Measurements from ENCODE around the gene FERMT3. TPM values are rescaled to one million over a fixed set of nuclear protein-coding genes. Genes with fewer than 3 reads are reported as not detected.
A peak's percentile ranks its signal among the peaks of the same experiment; 100 is the strongest.
"Not testable (repeated sequence)": the region's sequence is repeated elsewhere in the genome, so short reads cannot be mapped to it uniquely, and the experiment has no call there.

FERMT3 gene
- total RNA-seq (2014; rRNA removed; shearing (Covaris generic)), result 4.9 and 8.6 TPM in 2 replicates

DNA sequence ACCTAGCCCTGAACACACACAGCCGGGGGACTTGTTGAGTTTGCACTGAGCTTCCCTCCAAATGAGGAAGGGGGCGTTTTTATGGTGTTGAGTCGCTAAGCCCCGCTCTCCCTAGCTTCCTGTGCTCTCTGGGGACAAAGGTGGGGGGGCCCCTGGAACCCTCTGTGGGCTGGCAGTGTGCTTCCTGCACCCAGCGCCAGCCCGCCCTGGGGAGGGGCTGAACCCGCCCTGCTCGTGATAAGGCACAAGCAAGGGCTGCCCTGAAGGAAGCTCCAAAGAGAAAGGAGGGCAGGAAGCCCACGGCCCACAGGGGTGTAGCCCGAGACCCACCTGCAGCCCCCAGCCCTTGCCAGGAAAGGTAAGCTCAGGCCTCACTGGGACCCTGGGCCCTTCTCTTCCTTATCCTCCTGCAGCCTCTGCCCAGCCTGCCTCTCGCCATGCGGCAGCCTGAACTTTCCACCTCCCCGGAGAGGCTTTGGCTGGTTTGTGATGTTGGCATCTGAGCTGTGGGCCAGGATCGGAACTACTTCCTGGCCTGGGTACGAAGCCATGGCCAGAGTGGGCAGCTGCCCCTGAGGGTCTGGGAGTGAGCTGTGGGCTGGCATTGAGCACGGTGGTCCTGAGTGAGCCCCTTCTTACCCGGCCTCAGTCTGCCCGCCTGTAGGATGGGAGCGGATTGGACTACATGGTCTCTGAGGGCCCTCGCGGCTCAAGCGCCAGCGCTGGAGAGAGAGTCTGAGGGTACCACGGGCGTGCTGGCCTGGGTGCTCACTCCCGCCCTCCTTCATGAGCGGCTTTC lies at the start of gene FERMT3:
Gene FERMT3 (plus strand): TSS at position 265 of the 799 bp plus-strand sequence. CDS start 644 bp downstream, outside the sequence.
- H3K4me1 ChIP-seq, result peaks cover 47% of the 10 kb centered on the region
- H3K27me3 ChIP-seq, result no peaks in the 10 kb centered on the region
- H3K9me3 ChIP-seq (replicated peaks), result no peaks in the 10 kb centered on the region
- peak in 1 of 2 experiments; percentile 20 for DNase-seq
- peaks cover 43% of the 10 kb centered on the region for H3K36me3 ChIP-seq
- peak within 1 kb of the TSS; percentile 94 for H3K27ac ChIP-seq
- peak within 1 kb of the TSS; percentile 33 for H3K4me3 ChIP-seq

DNA sequence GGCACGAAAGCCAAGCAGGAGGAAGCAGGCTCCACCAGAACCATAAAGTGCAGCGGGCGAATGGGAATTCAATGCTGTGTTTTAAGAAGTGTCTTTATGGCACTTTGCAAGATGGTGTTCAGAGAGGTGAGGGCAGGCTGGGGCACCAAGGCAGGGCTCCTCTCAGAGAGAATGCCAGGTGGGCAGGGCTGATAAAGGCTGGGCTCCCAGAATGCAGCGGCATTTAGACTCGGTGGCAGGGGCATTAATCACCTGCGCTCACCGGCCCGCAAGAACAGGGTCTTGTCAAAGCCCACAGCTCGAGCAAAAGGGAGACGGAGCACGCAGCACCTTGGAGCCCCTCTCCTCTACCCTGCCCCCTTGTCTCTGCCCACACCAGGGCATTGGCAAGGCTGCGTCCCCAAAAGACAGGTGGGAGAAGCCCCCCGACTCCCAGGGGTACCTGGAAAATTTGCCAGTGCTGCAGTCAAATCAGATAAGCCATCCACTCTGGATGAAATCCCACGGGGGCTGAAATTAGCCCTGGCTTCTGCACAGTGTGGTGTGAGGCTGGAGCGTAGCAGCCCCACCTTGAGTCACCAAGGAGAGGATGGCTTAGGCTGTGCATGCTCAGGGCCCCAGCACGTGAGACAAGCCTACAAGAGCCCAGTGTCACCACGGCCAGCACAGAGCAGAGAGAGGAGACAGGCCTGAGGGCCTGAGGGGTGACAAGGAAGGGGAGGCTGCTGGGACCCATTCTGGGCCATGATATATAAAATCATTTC lies 48.7 kb upstream of the FERMT3 start:
- DNase-seq, result no peak
- no peak overlapping the region for H3K27ac ChIP-seq
- no peak overlapping the region for H3K4me3 ChIP-seq
- H3K9me3 ChIP-seq (replicated peaks), result no peaks in the 10 kb centered on the region
- peaks cover 5% of the 10 kb centered on the region; the same call in 1 of the 2 replicates for H3K4me1 ChIP-seq
- H3K27me3 ChIP-seq, result no peaks in the 10 kb centered on the region
- peaks cover 7% of the 10 kb centered on the region; the same call in 1 of the 2 replicates for H3K36me3 ChIP-seq

DNA sequence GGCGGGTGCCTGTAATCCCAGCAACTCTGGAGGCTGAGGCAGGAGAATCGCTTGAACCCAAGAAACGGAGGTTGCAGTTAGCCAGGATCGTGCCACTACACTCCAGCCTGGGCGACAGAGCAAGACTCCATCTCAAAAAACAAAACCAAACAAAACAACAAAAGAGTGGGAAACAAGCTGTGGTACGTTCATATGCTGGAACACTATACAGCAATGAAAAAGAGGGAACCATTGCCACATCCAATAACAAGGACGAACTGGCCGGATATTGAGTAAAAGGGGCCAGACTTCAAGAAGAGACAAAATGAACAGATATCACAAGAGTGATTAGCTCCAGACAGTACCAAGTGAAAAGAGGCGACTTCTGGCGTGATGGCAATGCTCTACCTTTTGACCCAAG lies 45.5 kb upstream of the FERMT3 start:
- Histone ChIP-seq H3K27me3 (no peaks in the 10 kb centered on the region), H3K27ac (no peak overlapping the region), H3K36me3 (peaks cover 7% of the 10 kb centered on the region; the same call in 1 of the 2 replicates), H3K9me3 (replicated peaks) (no peaks in the 10 kb centered on the region), H3K4me1 (no peaks in the 10 kb centered on the region), H3K4me3 (no peak overlapping the region)
- no peak for DNase-seq

DNA sequence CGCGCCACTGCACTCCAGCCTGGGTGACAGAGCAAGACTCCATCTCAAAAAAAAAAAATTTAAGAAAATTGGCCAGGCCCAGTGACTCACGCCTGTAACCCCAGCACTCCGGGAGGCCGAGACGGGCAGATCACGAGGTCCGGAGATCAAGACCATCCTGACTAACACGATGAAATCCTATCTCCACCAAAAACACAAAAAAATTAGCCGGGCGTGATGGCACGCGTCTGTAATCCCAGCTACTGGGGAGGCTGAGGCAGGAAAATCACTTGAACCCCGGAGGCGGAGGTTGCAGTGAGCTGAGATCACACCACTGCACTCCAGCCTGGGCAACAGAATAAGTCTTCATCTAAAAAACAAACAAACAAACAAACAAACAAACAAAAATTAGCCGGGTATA lies 43.8 kb upstream of the FERMT3 start:
- not testable (repeated sequence) for H3K27ac ChIP-seq; DNase-seq; H3K4me3 ChIP-seq; H3K9me3 ChIP-seq (replicated peaks); H3K36me3 ChIP-seq; H3K27me3 ChIP-seq; H3K4me1 ChIP-seq

DNA sequence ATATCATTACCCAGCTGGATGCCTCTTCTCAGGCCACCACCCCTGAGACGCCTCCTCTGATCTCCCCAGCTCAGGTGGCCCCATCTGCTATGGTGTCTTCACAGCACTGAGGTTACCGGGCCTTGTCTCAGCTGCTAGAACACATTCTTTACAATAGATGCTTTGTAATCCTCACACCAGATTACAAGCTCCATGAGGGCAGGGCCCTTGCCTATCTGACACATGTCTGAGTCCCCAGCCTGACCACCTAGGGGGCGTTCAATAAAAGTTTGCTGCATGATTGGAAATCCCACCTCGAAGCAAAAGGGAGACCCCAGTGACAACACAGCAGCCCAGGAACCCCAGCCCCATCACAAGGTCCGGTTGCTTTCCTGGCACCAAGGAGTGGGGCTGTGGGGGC lies 42.6 kb upstream of the FERMT3 start:
- Histone ChIP-seq H3K36me3 (peaks cover 6% of the 10 kb centered on the region; the same call in 1 of the 2 replicates), H3K27me3 (no peaks in the 10 kb centered on the region), H3K4me1 (no peaks in the 10 kb centered on the region), H3K27ac (peak overlapping the region; percentile 94; the same call in 1 of the 2 replicates), H3K4me3 (peak overlapping the region; percentile 69), H3K9me3 (replicated peaks) (no peaks in the 10 kb centered on the region)
- DNase-seq, result no peak

DNA sequence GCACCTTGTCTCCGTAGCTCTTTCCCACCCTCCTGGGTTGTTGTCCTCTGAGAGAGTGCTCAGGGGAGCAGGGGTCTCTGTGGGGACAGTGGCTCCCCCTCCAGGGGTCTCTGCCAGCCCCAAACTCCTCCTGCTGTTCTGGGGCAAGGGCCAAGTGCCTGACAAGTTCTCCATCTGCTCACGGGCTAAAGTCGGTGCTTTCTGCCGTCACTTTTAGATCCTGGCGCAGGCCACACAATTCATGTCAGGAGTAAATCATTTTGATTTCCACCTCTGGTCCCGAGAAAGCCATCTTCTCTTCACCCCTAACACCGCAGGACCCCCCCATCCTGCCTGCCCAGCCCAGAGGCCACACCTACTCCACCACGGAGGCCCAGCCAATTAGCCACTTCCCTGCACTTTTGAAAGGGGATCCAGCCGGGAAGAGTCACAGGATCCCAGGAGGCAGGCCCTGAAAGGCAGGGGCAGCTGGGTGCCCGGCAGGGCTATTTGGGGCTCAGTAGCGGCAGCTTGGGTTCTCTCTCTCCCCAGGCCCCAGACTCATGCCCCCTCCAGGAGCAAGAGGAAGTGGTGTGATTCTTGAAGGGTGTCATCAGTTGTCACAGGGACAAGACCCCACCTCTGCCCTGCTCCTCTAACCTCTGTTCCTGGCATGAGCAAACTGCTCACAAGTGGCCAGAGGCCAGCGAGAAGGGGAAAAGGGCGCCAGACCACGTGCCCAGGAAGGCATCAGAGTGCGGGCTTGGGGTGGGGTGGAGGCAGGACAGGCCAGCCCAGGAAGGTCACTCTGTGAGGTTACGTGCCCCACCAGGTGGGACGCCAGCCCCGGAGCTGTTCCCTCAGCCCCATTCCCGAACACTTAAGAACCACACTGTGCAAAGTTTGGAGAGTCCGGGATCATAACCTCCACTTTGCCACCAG lies 41.9 kb upstream of the FERMT3 start:
- DNase-seq, result peak; percentile 95 to 96
- H3K4me3 ChIP-seq, result peak overlapping the region; percentile 69
- H3K9me3 ChIP-seq (replicated peaks), result no peaks in the 10 kb centered on the region
- peak overlapping the region; percentile 94 for H3K27ac ChIP-seq
- H3K27me3 ChIP-seq, result no peaks in the 10 kb centered on the region
- no peaks in the 10 kb centered on the region for H3K4me1 ChIP-seq
- H3K36me3 ChIP-seq, result peaks cover 5% of the 10 kb centered on the region; the same call in 1 of the 2 replicates

DNA sequence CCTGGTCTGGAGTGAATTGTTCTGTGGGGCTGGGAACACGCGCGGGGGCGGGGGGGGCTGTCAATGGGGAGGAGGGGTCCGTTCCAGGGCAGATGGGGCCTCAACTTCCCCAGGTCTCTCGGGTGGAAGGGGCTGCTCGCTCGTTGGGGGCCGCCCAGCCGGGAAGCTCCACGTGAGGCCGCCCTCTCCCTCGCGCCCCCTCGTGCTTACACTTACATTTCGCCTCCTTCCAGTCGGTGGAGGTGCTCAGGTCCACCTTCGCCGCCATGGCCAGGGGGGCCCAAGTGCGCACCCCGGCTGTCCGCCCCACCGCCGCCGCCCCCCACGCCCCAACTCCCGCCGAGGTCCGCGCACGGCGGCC lies 41.1 kb upstream of the FERMT3 start:
- H3K27ac ChIP-seq, result peak overlapping the region; percentile 94
- H3K9me3 ChIP-seq (replicated peaks), result no peaks in the 10 kb centered on the region
- H3K4me3 ChIP-seq, result peak overlapping the region; percentile 69
- H3K36me3 ChIP-seq, result peaks cover 5% of the 10 kb centered on the region; the same call in 1 of the 2 replicates
- peak; percentile 61 to 63 for DNase-seq
- no peaks in the 10 kb centered on the region for H3K4me1 ChIP-seq
- no peaks in the 10 kb centered on the region for H3K27me3 ChIP-seq

DNA sequence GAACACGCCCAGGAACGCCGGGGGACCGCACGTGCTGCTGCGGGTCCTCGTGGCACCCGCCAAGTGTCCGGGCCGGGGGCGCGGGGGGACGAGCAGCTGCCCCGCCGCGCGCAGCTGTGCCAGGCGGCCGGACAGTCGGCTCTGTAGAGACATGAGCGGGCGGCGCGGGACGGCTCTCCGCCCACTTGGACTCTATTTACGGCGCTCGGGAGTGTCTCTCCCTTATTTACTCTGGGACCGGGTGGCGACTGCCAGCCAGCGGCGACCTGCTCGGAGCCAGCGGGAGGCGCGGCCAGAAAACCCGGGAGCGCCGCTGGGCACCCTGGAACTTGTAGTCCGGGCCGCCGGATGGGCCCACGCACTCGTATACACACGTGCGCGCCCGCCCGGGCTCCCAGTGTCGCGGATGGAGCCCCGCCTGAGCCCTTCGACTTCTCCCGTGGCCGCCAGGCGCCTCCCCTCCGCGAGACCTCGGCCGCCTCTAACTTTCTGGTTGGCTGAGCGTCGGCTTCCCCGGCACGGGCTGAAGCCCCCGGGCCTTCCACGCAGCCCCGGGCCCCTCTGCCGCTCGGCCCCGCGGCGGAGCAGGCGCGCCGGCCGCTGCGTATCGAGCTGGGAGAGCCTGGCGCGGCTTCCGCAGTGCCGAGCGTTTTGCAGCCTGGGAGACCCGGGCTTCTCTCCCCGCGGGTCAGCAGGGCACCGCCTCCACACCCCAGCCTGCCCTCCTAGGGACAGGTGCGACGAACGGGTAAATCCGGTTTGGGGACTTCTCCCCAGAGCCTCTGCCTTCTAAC lies 40.5 kb upstream of the FERMT3 start, which contains the start of gene MACROD1:
Gene MACROD1 (minus strand): TSS at position 272 of the 794 bp plus-strand sequence. CDS start 119 bp downstream, at position 153.
- Histone ChIP-seq H3K4me1 (no peaks in the 10 kb centered on the region), H3K27ac (peak within 1 kb of the TSS; percentile 94), H3K4me3 (peak within 1 kb of the TSS; percentile 69), H3K9me3 (replicated peaks) (no peaks in the 10 kb centered on the region), H3K27me3 (no peaks in the 10 kb centered on the region), H3K36me3 (peaks cover 4% of the 10 kb centered on the region; the same call in 1 of the 2 replicates)
- peak; percentile 90 to 91 for DNase-seq

DNA sequence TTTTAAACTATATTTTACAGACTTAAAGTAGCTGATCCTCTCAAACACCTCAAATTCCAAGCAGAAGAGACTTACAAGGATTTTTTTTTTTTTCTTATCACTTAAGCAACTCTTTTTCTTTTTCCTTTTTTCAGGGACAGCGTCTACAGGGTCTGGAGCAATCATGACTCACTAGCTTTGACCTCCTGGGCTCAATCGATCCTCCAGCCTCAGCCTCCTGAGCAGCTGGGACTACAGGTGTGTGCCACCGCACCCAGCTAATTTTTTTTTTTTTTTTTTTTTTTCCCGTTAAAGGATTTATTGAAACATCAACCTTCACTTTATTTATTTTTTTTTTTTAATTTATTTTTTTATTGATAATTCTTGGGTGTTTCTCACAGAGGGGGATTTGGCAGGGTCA lies 36.1 kb upstream of the FERMT3 start:
- Histone ChIP-seq H3K36me3 (no peaks in the 10 kb centered on the region), H3K9me3 (replicated peaks) (no peaks in the 10 kb centered on the region), H3K4me3 (no peak overlapping the region), H3K27ac (no peak overlapping the region), H3K4me1 (no peaks in the 10 kb centered on the region), H3K27me3 (no peaks in the 10 kb centered on the region)
- no peak for DNase-seq

DNA sequence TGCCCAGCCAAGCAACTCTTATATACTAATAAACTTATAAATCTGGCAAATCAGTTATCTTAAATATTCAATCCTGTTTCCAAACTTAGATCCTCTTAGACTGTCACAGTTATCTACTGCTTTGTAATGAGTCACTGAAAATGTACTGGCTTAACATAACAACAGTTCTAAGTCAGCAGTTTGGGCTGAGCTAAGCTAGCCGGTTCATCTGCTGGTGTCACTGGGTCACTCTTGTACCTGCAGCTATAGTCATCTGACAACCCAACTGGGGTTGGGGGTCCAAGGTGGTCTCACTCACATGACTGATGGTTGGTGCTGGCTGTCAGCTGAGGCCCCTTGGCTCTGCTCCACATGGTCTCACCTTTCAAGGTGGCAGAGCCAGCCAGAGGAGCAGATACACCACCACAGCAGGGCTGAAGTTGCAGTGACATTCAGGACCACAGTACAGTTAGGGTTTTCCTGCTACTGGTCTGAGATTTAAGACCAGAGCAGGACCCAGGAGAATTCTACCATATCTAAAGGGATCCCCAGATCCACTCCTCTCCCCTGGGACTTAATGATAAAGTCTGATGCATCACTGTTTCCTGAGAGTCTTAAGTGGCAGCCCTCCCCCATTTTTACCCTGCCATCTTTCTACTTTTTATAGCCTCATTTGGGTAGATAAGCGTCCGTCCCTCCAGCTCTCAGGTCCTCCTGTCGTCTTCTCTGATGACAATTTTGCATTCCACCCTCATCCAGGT lies 32.7 kb upstream of the FERMT3 start:
- H3K9me3 ChIP-seq (replicated peaks), result no peaks in the 10 kb centered on the region
- no peaks in the 10 kb centered on the region for H3K36me3 ChIP-seq
- H3K27me3 ChIP-seq, result no peaks in the 10 kb centered on the region
- no peak overlapping the region for H3K27ac ChIP-seq
- H3K4me1 ChIP-seq, result no peaks in the 10 kb centered on the region
- no peak for DNase-seq
- H3K4me3 ChIP-seq, result no peak overlapping the region

DNA sequence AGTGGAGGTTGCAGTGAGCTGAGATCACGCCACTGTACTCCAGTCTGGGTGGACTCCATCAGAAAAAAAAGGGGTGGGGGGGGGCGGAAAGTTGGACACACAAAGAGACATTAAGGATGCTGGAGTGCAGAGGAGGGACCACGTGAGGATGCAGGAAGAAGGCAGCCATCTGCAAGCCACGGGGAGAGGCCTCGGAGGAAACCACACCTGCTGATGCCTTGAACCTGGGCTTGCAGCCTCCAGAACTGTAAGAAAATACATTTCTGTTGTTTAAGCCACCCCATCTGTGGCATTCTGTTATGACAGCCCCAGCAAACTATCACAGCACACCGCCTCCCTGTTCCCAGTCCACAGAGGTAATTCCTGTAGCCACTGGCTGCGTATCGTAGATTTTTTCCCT lies 29.8 kb upstream of the FERMT3 start:
- Histone ChIP-seq H3K27ac (no peak overlapping the region), H3K4me1 (peaks cover 8% of the 10 kb centered on the region)

DNA sequence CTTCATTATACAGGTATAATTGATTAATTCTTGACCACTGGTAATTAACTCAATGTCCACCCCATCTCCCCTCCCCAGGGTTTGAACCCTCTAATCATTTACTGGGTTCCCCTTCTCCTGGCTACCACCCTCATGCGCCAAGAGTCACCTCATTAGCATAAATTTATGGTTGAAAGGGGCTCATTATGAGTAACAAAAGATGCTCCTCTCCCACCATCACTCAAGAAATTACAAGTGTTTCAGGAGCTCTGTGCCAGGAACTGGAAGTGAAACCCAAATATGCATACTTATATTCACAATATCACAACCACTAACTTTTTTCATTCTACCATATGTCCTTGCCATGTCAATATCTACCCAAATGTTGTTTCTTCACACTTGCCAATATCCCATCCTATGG lies 28.3 kb upstream of the FERMT3 start:
- Histone ChIP-seq H3K4me3 (no peak overlapping the region), H3K36me3 (no peaks in the 10 kb centered on the region), H3K4me1 (peaks cover 10% of the 10 kb centered on the region), H3K9me3 (replicated peaks) (no peaks in the 10 kb centered on the region), H3K27me3 (no peaks in the 10 kb centered on the region), H3K27ac (no peak overlapping the region)
- DNase-seq, result no peak

More for the DNA sequence above, 29.8 kb upstream of the FERMT3 start:
- no peaks in the 10 kb centered on the region for H3K27me3 ChIP-seq
- no peak for DNase-seq
- H3K9me3 ChIP-seq (replicated peaks), result no peaks in the 10 kb centered on the region
- H3K4me3 ChIP-seq, result no peak overlapping the region
- no peaks in the 10 kb centered on the region for H3K36me3 ChIP-seq

DNA sequence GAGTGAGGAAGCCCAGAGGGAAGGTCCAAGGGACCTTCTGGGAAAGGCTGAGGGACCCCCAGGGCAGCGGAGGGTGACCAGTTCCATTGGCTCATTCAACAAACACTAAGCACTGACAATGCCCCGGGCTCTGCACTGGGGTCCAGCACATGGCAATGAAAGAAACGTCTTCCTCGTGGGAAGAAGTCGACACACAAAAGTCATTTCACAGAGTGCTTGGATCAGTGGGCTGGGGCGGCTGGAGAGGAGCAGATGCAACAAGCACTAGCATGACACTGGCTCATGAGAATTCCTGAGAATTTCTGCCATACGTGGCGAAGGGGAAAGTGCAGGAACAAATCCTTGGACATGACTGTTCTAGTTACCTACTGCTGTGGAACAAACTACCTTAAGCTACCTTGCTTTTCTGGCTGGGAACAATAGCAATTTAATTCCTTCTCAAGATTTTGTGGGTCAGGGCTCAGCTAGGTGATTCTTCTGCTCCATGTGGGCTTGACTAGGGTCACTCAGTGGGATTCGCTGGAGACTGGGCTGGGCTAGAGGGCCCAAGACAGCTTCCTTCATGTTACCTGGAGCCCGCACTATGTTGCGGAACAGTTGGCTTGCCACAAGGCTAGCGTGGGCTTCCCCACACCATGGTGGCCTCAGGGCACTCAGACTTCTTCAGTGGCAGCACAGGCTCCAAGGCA lies 27.4 kb upstream of the FERMT3 start:
- no peak for DNase-seq

More for the DNA sequence above, 27.4 kb upstream of the FERMT3 start:
- peaks cover 10% of the 10 kb centered on the region for H3K4me1 ChIP-seq
- H3K36me3 ChIP-seq, result no peaks in the 10 kb centered on the region
- no peak overlapping the region for H3K27ac ChIP-seq
- H3K9me3 ChIP-seq (replicated peaks), result no peaks in the 10 kb centered on the region
- no peaks in the 10 kb centered on the region for H3K27me3 ChIP-seq
- no peak overlapping the region for H3K4me3 ChIP-seq
